ENCODE results near the gene SORL1. TPM values are rescaled to one million over a fixed set of nuclear protein-coding genes. Genes with fewer than 3 reads are reported as not detected.

Gene SORL1
- total and polyA plus RNA-seq, 3 donors from 2014 or later = 14.7 to 30.0 (median 21.8) TPM

DNA sequence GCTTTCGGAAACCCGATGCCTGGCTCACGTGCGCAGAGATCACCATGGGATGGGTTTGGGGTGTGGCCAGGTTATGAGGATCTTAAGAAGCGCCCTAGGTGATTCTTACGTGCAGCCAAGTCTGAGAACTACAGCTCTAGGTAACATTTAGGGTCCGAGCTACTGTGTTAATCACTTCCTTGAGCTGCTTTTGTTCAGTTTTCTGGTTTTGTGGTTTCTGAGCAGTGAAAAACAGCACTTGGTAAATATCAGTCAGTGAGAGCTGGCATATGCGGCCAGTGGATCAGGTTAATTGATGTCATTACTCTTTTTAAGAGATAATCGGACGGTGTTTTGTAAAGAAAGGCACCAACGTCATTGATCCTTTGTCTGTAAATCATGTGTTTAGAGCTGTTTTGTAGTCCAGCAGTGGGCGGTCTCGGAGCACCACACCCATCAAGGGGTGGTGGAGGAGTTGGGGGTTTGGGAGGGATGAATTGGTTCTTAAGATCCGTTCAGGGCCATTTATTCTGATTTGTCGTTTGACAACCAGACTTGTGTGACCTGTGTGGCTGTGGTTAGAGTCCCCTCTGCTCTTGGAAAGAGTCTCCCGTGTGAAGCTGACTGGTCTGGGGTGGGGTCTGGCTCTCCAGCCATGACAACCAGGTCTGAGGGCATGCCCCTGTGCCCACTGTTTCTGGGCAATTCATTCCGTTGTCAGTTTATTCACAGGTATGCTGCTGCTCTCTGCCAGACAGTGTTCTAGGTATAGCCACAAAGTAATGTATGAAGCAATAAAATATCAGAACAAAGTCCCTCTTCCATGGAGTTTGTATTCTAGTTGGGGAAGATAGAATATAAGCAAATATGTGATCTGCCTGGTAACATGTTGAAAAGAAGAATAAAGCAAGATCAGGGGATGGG lies 62.6 kb downstream of the SORL1 start:
- Histone ChIP-seq H3K4me3 (no peak overlapping the region), H3K27ac (no peak overlapping the region), H3K27me3 (no peaks in the 10 kb centered on the region), H3K36me3 (ENCODE audit: low read depth, missing control alignments) (no peaks in the 10 kb centered on the region), H3K9me3 (no peaks in the 10 kb centered on the region), H3K4me1 (no peaks in the 10 kb centered on the region)
- intact Hi-C loops (cut with DNase I; ENCODE audit: low total_unique reads) = no loop called here
- 93 to 94% methylated on average over 17 of the region's 17 CpGs for WGBS, 2 donors
- DNase-seq = no peak
- no peak for TF ChIP-seq POLR2A (IDR thresholded peaks at IDR 0.05)
- TF ChIP-seq, protein P1, sequence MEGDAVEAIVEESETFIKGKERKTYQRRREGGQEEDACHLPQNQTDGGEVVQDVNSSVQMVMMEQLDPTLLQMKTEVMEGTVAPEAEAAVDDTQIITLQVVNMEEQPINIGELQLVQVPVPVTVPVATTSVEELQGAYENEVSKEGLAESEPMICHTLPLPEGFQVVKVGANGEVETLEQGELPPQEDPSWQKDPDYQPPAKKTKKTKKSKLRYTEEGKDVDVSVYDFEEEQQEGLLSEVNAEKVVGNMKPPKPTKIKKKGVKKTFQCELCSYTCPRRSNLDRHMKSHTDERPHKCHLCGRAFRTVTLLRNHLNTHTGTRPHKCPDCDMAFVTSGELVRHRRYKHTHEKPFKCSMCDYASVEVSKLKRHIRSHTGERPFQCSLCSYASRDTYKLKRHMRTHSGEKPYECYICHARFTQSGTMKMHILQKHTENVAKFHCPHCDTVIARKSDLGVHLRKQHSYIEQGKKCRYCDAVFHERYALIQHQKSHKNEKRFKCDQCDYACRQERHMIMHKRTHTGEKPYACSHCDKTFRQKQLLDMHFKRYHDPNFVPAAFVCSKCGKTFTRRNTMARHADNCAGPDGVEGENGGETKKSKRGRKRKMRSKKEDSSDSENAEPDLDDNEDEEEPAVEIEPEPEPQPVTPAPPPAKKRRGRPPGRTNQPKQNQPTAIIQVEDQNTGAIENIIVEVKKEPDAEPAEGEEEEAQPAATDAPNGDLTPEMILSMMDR (IDR thresholded peaks at IDR 0.05) = no peak

DNA sequence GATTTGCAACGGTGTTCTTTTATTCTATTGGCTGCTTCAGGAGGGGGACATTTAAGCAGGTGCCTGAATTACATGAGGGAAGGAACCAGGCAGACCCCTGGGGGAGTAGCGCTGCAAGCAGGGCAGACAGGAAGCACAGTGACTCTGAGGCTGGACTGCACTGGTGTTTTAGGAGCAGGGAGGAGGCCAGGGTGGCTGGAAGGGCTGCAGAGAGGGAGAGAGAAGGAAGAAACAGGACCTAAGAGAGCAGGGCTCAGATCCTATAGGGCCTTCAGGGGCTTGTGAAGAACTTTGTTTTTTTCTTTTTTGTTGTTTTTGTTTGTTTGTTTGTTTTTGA lies 63.2 kb downstream of the SORL1 start:
- intact Hi-C loops (cut with DNase I; ENCODE audit: low total_unique reads) = no loop called here
- H3K4me3 ChIP-seq = no peak overlapping the region
- H3K4me1 ChIP-seq = no peaks in the 10 kb centered on the region
- no peaks in the 10 kb centered on the region for H3K9me3 ChIP-seq
- no peaks in the 10 kb centered on the region for H3K36me3 ChIP-seq (ENCODE audit: low read depth, missing control alignments)
- 84 to 87% methylated on average over 2 of the region's 2 CpGs for WGBS, 2 donors
- H3K27ac ChIP-seq = no peak overlapping the region
- DNase-seq = no peak
- no peaks in the 10 kb centered on the region for H3K27me3 ChIP-seq
- no peak for TF ChIP-seq POLR2A (IDR thresholded peaks at IDR 0.05)
- TF ChIP-seq, protein P1 (IDR thresholded peaks at IDR 0.05) = no peak

DNA sequence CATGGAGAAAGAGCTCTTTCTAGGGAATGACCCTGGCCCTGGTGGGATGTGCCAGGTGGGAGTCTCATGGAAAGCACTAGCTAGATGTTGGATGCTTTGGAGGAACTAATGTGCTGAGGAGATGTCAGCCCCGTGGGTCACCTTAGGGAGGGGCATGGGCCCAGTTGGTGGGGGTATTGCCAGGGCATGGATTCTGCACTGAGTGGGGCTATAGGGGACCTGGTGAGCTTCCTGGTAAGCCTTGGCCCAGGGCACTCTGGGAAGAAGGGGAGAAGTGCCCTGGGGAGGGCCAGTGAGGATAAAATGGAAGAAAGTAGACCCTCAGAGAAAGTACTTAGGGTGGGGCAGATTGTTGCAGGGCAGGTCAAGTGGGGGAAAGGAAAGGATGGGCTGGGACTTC lies 65.9 kb downstream of the SORL1 start:
- no peaks in the 10 kb centered on the region for H3K9me3 ChIP-seq
- TF ChIP-seq POLR2A (IDR thresholded peaks at IDR 0.05) = no peak
- H3K27ac ChIP-seq = no peak overlapping the region
- intact Hi-C loops (cut with DNase I; ENCODE audit: low total_unique reads) = no loop called here
- WGBS, 2 donors = 69 to 73% methylated on average over 1 of the region's 1 CpG
- peaks cover 3% of the 10 kb centered on the region for H3K4me1 ChIP-seq
- DNase-seq = no peak
- no peaks in the 10 kb centered on the region for H3K36me3 ChIP-seq (ENCODE audit: low read depth, missing control alignments)
- H3K27me3 ChIP-seq = no peaks in the 10 kb centered on the region
- no peak overlapping the region for H3K4me3 ChIP-seq

DNA sequence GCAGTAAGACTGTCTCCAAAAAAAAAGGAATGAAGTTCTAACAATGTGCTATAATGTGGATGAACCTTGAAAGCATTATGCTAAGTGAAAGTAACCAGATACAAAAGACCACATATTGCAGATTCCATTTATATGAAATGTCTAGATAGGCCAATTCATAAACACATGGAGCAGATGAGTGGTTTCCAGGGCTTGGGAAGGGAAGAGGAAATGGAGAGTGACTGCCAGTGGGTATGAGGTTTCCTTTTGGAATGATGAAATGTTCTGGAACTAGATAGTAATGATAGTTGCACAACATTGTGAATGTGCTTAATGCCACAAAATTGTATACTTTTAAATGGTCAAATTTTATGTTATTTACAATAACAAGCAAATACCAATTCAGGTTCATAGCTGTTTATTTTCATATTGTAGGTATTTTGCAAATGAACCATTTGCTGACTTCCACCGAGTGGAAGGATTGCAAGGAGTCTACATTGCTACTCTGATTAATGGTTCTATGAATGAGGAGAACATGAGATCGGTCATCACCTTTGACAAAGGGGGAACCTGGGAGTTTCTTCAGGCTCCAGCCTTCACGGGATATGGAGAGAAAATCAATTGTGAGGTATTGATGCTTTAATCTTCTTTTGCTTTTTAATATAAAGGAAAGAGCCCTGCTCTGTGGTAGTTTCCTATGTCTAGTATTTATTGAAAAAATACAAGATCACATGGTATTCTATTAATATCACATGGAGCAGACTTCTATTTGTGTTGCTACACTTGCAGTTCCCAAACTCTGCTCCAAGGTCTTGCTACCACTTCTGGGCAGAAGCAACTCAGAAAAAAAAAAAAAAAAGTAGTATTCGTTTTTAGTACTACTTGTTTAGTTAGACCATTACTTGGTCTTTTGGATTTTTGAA lies 68.4 kb downstream of the SORL1 start:
- H3K4me1 ChIP-seq = peaks cover 3% of the 10 kb centered on the region
- no peak overlapping the region for H3K27ac ChIP-seq
- H3K36me3 ChIP-seq (ENCODE audit: low read depth, missing control alignments) = no peaks in the 10 kb centered on the region
- no peaks in the 10 kb centered on the region for H3K27me3 ChIP-seq
- no peak overlapping the region for H3K4me3 ChIP-seq
- intact Hi-C loops (cut with DNase I; ENCODE audit: low total_unique reads) = no loop called here
- no peaks in the 10 kb centered on the region for H3K9me3 ChIP-seq
- DNase-seq = no peak
- no peak for TF ChIP-seq POLR2A (IDR thresholded peaks at IDR 0.05)
- TF ChIP-seq, protein P1 (IDR thresholded peaks at IDR 0.05) = no peak
- 68 to 73% methylated on average over 4 of the region's 4 CpGs for WGBS, 2 donors

Data from testis (tissue), 3 donors.